ENCODE measurements around the gene POC1B. TPM values are rescaled to one million over a fixed set of nuclear protein-coding genes. Genes with fewer than 3 reads are reported as not detected.

The POC1B gene
- total RNA-seq, 1 donor from 2014 or later = 18.4 TPM

- H3K4me3 ChIP-seq (ENCODE audit: low read depth, low read length) = no peak overlapping the region
- TF ChIP-seq CTCF (IDR thresholded peaks at IDR 0.05; ENCODE audit: insufficient read depth, low read length, poor library complexity, severe bottlenecking) = no peak
- no peaks in the 10 kb centered on the region for H3K36me3 ChIP-seq (ENCODE audit: control insufficient read depth, insufficient read depth, low read length)
- DNase-seq (ENCODE audit: low read depth) = no peak
- H3K27me3 ChIP-seq (ENCODE audit: control insufficient read depth, insufficient read depth, low read length) = no peaks in the 10 kb centered on the region
Measured at GRCh38 chr12:89501793-89502192, 24.1 kb downstream of the POC1B start.

GRCh38 chr12:89499857-89500256 is 26.0 kb downstream of the POC1B start:
- H3K4me3 ChIP-seq (ENCODE audit: low read depth, low read length) = no peak overlapping the region
- no peaks in the 10 kb centered on the region for H3K36me3 ChIP-seq (ENCODE audit: control insufficient read depth, insufficient read depth, low read length)
- no peak for TF ChIP-seq CTCF (IDR thresholded peaks at IDR 0.05; ENCODE audit: insufficient read depth, low read length, poor library complexity, severe bottlenecking)
- no peak for DNase-seq (ENCODE audit: low read depth)
- H3K27me3 ChIP-seq (ENCODE audit: control insufficient read depth, insufficient read depth, low read length) = no peaks in the 10 kb centered on the region

- DNase-seq (ENCODE audit: low read depth) = no peak
- H3K4me3 ChIP-seq (ENCODE audit: low read depth, low read length) = no peak overlapping the region
- H3K36me3 ChIP-seq (ENCODE audit: control insufficient read depth, insufficient read depth, low read length) = no peaks in the 10 kb centered on the region
- no peaks in the 10 kb centered on the region for H3K27me3 ChIP-seq (ENCODE audit: control insufficient read depth, insufficient read depth, low read length)
- no peak for TF ChIP-seq CTCF (IDR thresholded peaks at IDR 0.05; ENCODE audit: insufficient read depth, low read length, poor library complexity, severe bottlenecking)
Measured at GRCh38 chr12:89497467-89497866, 28.4 kb downstream of the POC1B start.

- DNase-seq (ENCODE audit: low read depth) = no peak
- H3K4me3 ChIP-seq (ENCODE audit: low read depth, low read length) = no peak overlapping the region
- no peaks in the 10 kb centered on the region for H3K27me3 ChIP-seq (ENCODE audit: control insufficient read depth, insufficient read depth, low read length)
- TF ChIP-seq CTCF (IDR thresholded peaks at IDR 0.05; ENCODE audit: insufficient read depth, low read length, poor library complexity, severe bottlenecking) = no peak
- no peaks in the 10 kb centered on the region for H3K36me3 ChIP-seq (ENCODE audit: control insufficient read depth, insufficient read depth, low read length)
Measured at GRCh38 chr12:89497005-89497404, 28.8 kb downstream of the POC1B start.

- no peak for TF ChIP-seq CTCF (IDR thresholded peaks at IDR 0.05; ENCODE audit: insufficient read depth, low read length, poor library complexity, severe bottlenecking)
- H3K36me3 ChIP-seq (ENCODE audit: control insufficient read depth, insufficient read depth, low read length) = no peaks in the 10 kb centered on the region
- no peaks in the 10 kb centered on the region for H3K27me3 ChIP-seq (ENCODE audit: control insufficient read depth, insufficient read depth, low read length)
- no peak overlapping the region for H3K4me3 ChIP-seq (ENCODE audit: low read depth, low read length)
- DNase-seq (ENCODE audit: low read depth) = no peak
Measured at GRCh38 chr12:89494411-89495231, 31.2 kb downstream of the POC1B start.
